ENCODE measurements around the gene TMCO4. TPM values are rescaled to one million over a fixed set of nuclear protein-coding genes. Genes with fewer than 3 reads are reported as not detected.

Gene TMCO4
- polyA plus RNA-seq, 4 donors, result 13.1 to 59.0 (median 37.0) TPM

DNA sequence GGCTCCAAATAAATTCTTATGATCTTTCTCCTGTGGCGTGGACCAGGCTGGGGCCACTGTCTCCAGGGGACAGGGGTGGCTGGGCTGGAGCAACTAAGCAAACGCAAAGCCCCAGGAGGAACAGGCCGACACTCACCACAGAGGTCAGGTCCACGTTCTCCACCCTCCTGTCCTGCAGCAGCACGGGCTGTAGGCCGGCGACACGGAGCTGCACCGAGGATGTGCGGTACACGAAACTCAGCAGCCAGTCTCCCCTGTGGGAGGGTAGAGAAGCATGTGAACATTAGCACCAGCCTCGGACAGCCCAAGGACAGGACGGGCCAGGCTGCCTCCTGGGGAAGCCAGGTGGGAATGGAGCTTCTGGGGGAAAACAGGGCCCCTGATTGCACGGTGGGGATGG is 105.4 kb downstream of the TMCO4 start:
- WGBS, 3 donors, result 85 to 89% (median 87%) methylated on average over 14 of the region's 14 CpGs
- FAIRE-seq, result no peak

DNA sequence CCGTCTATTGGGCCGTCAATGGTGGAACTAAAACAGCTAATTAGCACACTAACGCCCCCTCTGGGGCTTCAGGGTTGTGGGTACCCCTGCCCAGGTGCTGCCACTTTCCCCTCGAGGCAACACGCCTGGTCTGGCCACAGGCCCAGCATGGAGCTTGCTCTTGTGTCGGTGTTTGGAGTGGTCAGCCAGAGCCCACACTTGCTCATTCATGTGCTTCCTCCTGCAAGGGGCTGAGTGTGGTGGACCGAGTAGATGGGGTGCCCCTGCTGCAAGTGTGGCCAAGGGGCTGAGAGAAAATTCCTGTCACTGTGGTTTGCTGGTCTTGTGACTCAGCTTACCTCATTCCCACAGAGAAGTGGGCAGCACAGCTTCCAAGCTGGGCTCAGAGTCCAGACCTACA is 109.4 kb downstream of the TMCO4 start:
- WGBS, 3 donors, result 87 to 91% (median 91%) methylated on average over 7 of the region's 7 CpGs
- H3K36me3 ChIP-seq (ENCODE audit: control insufficient read depth in 3 of 3, insufficient read depth in 2 of 3, low read depth in 1 of 3, low read length in 3 of 3), result peaks cover 8 to 46% (median 13%) of the 10 kb centered on the region in 3 donors
- H3K4me1 ChIP-seq (ENCODE audit: control insufficient read depth in 3 of 3, insufficient read depth in 2 of 3, low read depth in 1 of 3, low read length in 2 of 3), result no peaks in the 10 kb centered on the region
- peaks cover 0 to 19% of the 10 kb centered on the region in 2 donors for H3K9me3 ChIP-seq (ENCODE audit: control insufficient read depth in 2 of 2, insufficient read depth in 1 of 2, low read depth in 1 of 2, low read length in 1 of 2)
- FAIRE-seq, result no peak
- no peaks in the 10 kb centered on the region for H3K27me3 ChIP-seq (ENCODE audit: control insufficient read depth in 3 of 3, insufficient read depth in 3 of 3, low read length in 3 of 3)
- H3K4me3 ChIP-seq (ENCODE audit: low read depth in 1 of 3, low read length in 3 of 3), result no peak overlapping the region
- no peak overlapping the region for H3K27ac ChIP-seq (ENCODE audit: low read depth in 1 of 3, low read length in 2 of 3)
- no peak for DNase-seq

More for the DNA sequence above, 105.4 kb downstream of the TMCO4 start:
- Histone ChIP-seq H3K9me3 (ENCODE audit: control insufficient read depth in 2 of 2, insufficient read depth in 1 of 2, low read depth in 1 of 2, low read length in 1 of 2) (peaks cover 0 to 12% of the 10 kb centered on the region in 2 donors), H3K4me1 (ENCODE audit: control insufficient read depth in 3 of 3, insufficient read depth in 2 of 3, low read depth in 1 of 3, low read length in 2 of 3) (no peaks in the 10 kb centered on the region), H3K4me3 (ENCODE audit: low read depth in 1 of 3, low read length in 3 of 3) (no peak overlapping the region), H3K27me3 (ENCODE audit: control insufficient read depth in 3 of 3, insufficient read depth in 3 of 3, low read length in 3 of 3) (no peaks in the 10 kb centered on the region), H3K36me3 (ENCODE audit: control insufficient read depth in 3 of 3, insufficient read depth in 2 of 3, low read depth in 1 of 3, low read length in 3 of 3) (peaks cover 10 to 41% (median 11%) of the 10 kb centered on the region in 3 donors), H3K27ac (ENCODE audit: low read depth in 1 of 3, low read length in 2 of 3) (no peak overlapping the region)
- DNase-seq, result no peak

DNA sequence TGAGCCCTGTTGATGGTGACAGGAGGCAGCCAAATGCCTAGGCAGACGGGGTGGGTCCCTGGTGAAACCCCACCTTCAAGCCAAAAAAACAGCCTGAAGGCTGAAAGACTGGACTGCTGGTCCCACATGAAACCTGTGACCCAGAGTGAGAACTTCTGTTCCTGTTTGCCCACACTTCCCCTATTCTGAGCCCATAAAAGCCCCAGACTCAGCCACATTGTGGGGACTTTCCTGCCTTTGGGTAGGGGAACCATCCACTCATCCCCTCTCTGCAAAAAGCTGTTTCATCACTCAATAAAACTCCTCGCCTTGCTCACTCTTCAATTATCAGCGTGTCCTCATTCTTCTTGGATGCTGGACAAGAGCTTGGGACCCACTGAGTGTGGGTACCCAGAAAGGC is 109.9 kb downstream of the TMCO4 start:
- no peak for FAIRE-seq

DNA sequence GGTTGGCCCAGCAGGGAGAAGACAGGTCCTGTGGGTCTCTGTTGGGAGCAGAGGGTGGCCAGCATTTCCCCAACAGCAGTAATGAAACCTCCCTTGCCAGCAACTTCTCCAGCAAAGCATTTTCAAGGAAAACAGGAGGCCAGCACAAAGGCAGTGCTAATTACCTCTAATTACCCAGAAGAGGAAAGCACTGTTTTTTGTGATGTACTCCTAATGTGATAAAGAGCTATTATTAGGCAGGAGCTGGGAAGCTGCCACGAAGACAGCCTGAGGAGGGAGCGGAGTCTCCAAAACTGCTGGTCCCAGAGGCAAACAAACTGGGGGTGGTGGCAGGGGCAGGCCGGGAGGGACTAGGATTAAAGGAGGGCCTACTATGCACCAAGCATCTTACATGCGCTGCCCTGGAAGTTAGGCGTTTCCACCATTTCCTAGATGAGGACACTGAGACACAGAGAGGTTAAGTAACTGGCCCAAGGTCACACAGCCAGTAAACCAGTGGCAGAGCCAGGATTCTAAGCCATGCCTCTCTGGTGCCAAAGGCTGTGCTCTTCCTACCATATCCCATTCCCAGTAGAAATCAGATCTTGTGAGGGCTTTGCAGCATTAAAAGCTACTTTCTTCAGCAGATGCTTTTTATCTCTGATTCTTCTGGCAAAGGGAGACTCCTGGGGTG is 110.5 kb downstream of the TMCO4 start:
- Histone ChIP-seq H3K4me1 (ENCODE audit: control insufficient read depth in 3 of 3, insufficient read depth in 2 of 3, low read depth in 1 of 3, low read length in 2 of 3) (no peaks in the 10 kb centered on the region), H3K36me3 (ENCODE audit: control insufficient read depth in 3 of 3, insufficient read depth in 2 of 3, low read depth in 1 of 3, low read length in 3 of 3) (peaks cover 8 to 44% (median 13%) of the 10 kb centered on the region in 3 donors), H3K27me3 (ENCODE audit: control insufficient read depth in 3 of 3, insufficient read depth in 3 of 3, low read length in 3 of 3) (no peaks in the 10 kb centered on the region), H3K9me3 (ENCODE audit: control insufficient read depth in 2 of 2, insufficient read depth in 1 of 2, low read depth in 1 of 2, low read length in 1 of 2) (peaks cover 0 to 21% of the 10 kb centered on the region in 2 donors), H3K4me3 (ENCODE audit: low read depth in 1 of 3, low read length in 3 of 3) (no peak overlapping the region), H3K27ac (ENCODE audit: low read depth in 1 of 3, low read length in 2 of 3) (no peak overlapping the region)
- FAIRE-seq (no peak), DNase-seq (no peak)
- 86 to 94% (median 89%) methylated on average over 5 of the region's 5 CpGs for WGBS, 3 donors

More for the DNA sequence above, 109.9 kb downstream of the TMCO4 start:
- Histone ChIP-seq H3K4me1 (ENCODE audit: control insufficient read depth in 3 of 3, insufficient read depth in 2 of 3, low read depth in 1 of 3, low read length in 2 of 3) (no peaks in the 10 kb centered on the region), H3K36me3 (ENCODE audit: control insufficient read depth in 3 of 3, insufficient read depth in 2 of 3, low read depth in 1 of 3, low read length in 3 of 3) (peaks cover 8 to 46% (median 16%) of the 10 kb centered on the region in 3 donors), H3K4me3 (ENCODE audit: low read depth in 1 of 3, low read length in 3 of 3) (no peak overlapping the region), H3K9me3 (ENCODE audit: control insufficient read depth in 2 of 2, insufficient read depth in 1 of 2, low read depth in 1 of 2, low read length in 1 of 2) (peaks cover 0 to 19% of the 10 kb centered on the region in 2 donors), H3K27ac (ENCODE audit: low read depth in 1 of 3, low read length in 2 of 3) (no peak overlapping the region), H3K27me3 (ENCODE audit: control insufficient read depth in 3 of 3, insufficient read depth in 3 of 3, low read length in 3 of 3) (no peaks in the 10 kb centered on the region)
- 89 to 94% (median 94%) methylated on average over 3 of the region's 3 CpGs for WGBS, 3 donors
- DNase-seq, result no peak

DNA sequence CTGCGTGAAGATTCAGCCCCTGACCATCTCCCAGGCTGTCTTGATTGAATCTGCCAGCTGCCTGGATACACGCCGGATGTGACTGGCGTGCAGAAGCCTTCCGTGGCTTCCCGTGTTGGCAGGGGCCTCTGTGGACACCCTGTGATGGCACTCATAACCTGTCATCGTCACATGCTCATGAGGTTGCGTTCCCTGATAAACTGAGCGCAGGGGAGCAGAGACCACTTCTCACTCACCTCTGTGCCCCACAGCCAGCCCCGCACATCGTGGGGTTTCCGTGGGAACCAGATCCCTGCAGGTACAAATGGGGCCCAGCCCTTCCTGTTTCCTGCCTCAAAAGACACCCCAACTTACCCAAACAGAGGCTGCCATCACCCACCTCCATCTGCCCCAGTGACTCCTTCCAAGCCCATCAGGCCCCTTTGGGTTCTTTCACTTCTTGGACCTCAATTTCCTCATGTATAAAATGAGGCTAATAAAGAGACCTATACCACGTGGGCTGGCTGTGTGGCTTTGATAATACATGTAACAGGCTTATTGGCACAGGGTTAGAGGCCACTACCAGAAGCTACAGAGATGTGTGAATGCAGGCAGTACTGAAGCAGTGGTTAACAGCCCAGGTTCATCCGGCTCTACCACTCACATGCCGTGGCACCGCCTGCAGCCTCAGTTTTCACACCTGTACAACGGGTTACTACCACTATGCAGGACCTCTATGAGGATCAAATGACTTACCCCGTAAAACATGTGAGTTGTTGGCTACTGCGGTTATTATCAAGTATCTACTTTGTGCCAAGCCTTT is 111.5 kb downstream of the TMCO4 start:
- no peak for DNase-seq
- 82 to 89% (median 86%) methylated on average over 19 of the region's 19 CpGs for WGBS, 3 donors
- Histone ChIP-seq H3K9me3 (ENCODE audit: control insufficient read depth in 2 of 2, insufficient read depth in 1 of 2, low read depth in 1 of 2, low read length in 1 of 2) (peaks cover 0 to 21% of the 10 kb centered on the region in 2 donors), H3K36me3 (ENCODE audit: control insufficient read depth in 3 of 3, insufficient read depth in 2 of 3, low read depth in 1 of 3, low read length in 3 of 3) (peaks cover 5 to 36% (median 13%) of the 10 kb centered on the region in 3 donors), H3K4me1 (ENCODE audit: control insufficient read depth in 3 of 3, insufficient read depth in 2 of 3, low read depth in 1 of 3, low read length in 2 of 3) (no peaks in the 10 kb centered on the region), H3K4me3 (ENCODE audit: low read depth in 1 of 3, low read length in 3 of 3) (no peak overlapping the region), H3K27ac (ENCODE audit: low read depth in 1 of 3, low read length in 2 of 3) (no peak overlapping the region), H3K27me3 (ENCODE audit: control insufficient read depth in 3 of 3, insufficient read depth in 3 of 3, low read length in 3 of 3) (no peaks in the 10 kb centered on the region)
- no peak for FAIRE-seq

DNA sequence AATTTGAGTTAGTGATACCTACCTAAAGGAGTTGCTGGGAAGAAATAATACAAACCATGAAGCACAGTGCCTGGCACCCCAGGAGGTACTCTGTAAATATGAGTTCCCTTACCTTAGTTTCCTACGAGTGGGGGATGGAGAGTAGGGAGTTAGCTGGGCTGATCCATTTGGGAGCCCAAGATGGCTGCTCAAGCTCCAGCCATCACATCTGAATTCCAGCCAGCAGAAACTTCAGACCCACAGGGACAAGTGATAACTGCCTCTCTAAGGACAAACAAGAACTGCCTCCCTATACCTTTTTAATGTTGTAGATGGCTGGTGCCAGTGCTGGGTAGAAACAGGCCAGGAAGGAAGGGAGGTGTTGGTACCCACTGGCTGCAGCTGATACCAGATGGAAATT is 112.3 kb downstream of the TMCO4 start:
- Histone ChIP-seq H3K4me3 (ENCODE audit: low read depth in 1 of 3, low read length in 3 of 3) (no peak overlapping the region), H3K36me3 (ENCODE audit: control insufficient read depth in 3 of 3, insufficient read depth in 2 of 3, low read depth in 1 of 3, low read length in 3 of 3) (peaks cover 5 to 43% (median 15%) of the 10 kb centered on the region in 3 donors), H3K27me3 (ENCODE audit: control insufficient read depth in 3 of 3, insufficient read depth in 3 of 3, low read length in 3 of 3) (no peaks in the 10 kb centered on the region), H3K4me1 (ENCODE audit: control insufficient read depth in 3 of 3, insufficient read depth in 2 of 3, low read depth in 1 of 3, low read length in 2 of 3) (no peaks in the 10 kb centered on the region), H3K27ac (ENCODE audit: low read depth in 1 of 3, low read length in 2 of 3) (no peak overlapping the region), H3K9me3 (ENCODE audit: control insufficient read depth in 2 of 2, insufficient read depth in 1 of 2, low read depth in 1 of 2, low read length in 1 of 2) (peaks cover 0 to 21% of the 10 kb centered on the region in 2 donors)
- FAIRE-seq, result no peak
- WGBS, 3 donors, result 96 to 100% (median 98%) methylated on average over 1 of the region's 1 CpG
- DNase-seq, result no peak

DNA sequence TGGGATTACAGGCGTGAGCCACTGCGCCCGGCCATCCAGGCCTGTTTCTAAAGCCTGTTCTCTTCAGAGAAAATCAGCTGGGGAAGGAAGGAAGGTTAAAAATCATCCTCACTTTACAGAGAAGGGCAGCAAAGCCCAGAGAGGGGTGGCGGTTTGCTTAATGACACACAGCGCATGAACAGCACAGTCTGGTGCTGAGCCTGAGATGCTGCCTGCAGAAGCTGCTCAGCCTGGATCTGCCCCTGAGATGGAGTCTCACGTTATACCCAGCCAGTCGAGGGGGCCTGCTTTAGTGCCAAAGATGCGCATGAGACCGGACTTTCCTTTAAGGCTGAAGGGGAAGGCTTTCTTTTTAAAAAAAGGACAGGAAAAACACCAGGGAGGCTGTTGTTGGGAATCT is 113.7 kb downstream of the TMCO4 start:
- H3K9me3 ChIP-seq (ENCODE audit: control insufficient read depth in 2 of 2, insufficient read depth in 1 of 2, low read depth in 1 of 2, low read length in 1 of 2), result peaks cover 0 to 21% of the 10 kb centered on the region in 2 donors
- H3K27me3 ChIP-seq (ENCODE audit: control insufficient read depth in 3 of 3, insufficient read depth in 3 of 3, low read length in 3 of 3), result no peaks in the 10 kb centered on the region
- no peak for DNase-seq
- no peaks in the 10 kb centered on the region for H3K4me1 ChIP-seq (ENCODE audit: control insufficient read depth in 3 of 3, insufficient read depth in 2 of 3, low read depth in 1 of 3, low read length in 2 of 3)
- no peak overlapping the region for H3K4me3 ChIP-seq (ENCODE audit: low read depth in 1 of 3, low read length in 3 of 3)
- H3K36me3 ChIP-seq (ENCODE audit: control insufficient read depth in 3 of 3, insufficient read depth in 2 of 3, low read depth in 1 of 3, low read length in 3 of 3), result peaks cover 0 to 36% (median 11%) of the 10 kb centered on the region in 3 donors
- no peak for FAIRE-seq
- H3K27ac ChIP-seq (ENCODE audit: low read depth in 1 of 3, low read length in 2 of 3), result no peak overlapping the region
- 83 to 88% (median 87%) methylated on average over 9 of the region's 9 CpGs for WGBS, 3 donors

DNA sequence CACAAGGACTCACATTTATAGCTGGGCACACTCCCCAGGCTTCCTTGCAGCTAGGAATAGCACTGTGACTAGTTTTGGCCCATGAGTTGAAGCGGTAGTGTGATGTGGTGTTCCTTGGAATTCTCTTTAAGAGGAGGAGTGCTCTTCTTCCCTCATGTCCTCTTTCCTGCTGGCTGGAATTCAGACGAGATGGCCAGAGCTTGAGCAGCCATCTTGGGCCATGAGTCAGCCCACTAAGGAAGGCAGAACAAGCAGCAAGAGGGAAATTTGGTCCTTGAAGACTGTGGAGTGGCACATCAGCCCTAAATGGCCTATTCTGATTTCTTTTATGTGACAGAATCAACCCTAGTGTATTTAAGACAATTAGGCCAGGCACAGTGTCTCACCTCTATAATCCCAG is 115.0 kb downstream of the TMCO4 start:
- H3K4me3 ChIP-seq (ENCODE audit: low read depth in 1 of 3, low read length in 3 of 3), result no peak overlapping the region
- WGBS, 3 donors, result 90 to 95% (median 93%) methylated on average over 2 of the region's 2 CpGs
- peaks cover 0 to 11% of the 10 kb centered on the region in 2 donors for H3K9me3 ChIP-seq (ENCODE audit: control insufficient read depth in 2 of 2, insufficient read depth in 1 of 2, low read depth in 1 of 2, low read length in 1 of 2)
- no peak overlapping the region for H3K27ac ChIP-seq (ENCODE audit: low read depth in 1 of 3, low read length in 2 of 3)
- H3K27me3 ChIP-seq (ENCODE audit: control insufficient read depth in 3 of 3, insufficient read depth in 3 of 3, low read length in 3 of 3), result no peaks in the 10 kb centered on the region
- peaks cover 0 to 28% (median 11%) of the 10 kb centered on the region in 3 donors for H3K36me3 ChIP-seq (ENCODE audit: control insufficient read depth in 3 of 3, insufficient read depth in 2 of 3, low read depth in 1 of 3, low read length in 3 of 3)
- FAIRE-seq (no peak), DNase-seq (no peak)
- H3K4me1 ChIP-seq (ENCODE audit: control insufficient read depth in 3 of 3, insufficient read depth in 2 of 3, low read depth in 1 of 3, low read length in 2 of 3), result no peaks in the 10 kb centered on the region

Data from small intestine (tissue), 7 donors.